ENCODE measurements around the gene PRCP.

- no peak for TF ChIP-seq POLR2A (IDR thresholded peaks at IDR 0.05)
- TF ChIP-seq CTCF (IDR thresholded peaks at IDR 0.05) = no peak
Measured at GRCh38 chr11:82899957-82900276, 313 bp downstream of the PRCP start.
